Measurements from ENCODE around the gene ZNF83. TPM values are rescaled to one million over a fixed set of nuclear protein-coding genes. Genes with fewer than 3 reads are reported as not detected.

Gene ZNF83
- total RNA-seq, 1 experiment from 2014 or later, result 5.3 TPM

DNA sequence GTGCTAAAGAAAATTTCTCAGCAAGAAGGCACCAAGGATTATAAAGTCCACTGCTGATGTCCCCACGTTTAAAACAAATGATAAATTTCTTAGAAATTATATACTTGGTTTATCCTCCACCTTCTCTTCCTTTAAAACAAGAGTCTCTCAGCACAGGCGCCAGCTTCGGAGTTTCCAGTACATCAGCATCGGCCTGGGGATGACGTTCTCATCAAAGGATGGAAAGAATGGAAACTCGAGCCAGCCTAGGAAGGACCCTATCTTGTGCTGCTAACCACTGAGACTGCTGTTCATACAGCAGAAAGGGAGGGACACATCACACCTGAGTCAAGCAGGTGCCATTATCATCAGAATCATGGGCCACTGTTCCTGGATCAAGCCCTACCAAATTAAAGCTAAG lies 29.8 kb upstream of the ZNF83 start:
- TF ChIP-seq, protein P1, sequence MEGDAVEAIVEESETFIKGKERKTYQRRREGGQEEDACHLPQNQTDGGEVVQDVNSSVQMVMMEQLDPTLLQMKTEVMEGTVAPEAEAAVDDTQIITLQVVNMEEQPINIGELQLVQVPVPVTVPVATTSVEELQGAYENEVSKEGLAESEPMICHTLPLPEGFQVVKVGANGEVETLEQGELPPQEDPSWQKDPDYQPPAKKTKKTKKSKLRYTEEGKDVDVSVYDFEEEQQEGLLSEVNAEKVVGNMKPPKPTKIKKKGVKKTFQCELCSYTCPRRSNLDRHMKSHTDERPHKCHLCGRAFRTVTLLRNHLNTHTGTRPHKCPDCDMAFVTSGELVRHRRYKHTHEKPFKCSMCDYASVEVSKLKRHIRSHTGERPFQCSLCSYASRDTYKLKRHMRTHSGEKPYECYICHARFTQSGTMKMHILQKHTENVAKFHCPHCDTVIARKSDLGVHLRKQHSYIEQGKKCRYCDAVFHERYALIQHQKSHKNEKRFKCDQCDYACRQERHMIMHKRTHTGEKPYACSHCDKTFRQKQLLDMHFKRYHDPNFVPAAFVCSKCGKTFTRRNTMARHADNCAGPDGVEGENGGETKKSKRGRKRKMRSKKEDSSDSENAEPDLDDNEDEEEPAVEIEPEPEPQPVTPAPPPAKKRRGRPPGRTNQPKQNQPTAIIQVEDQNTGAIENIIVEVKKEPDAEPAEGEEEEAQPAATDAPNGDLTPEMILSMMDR (IDR thresholded peaks at IDR 0.05; ENCODE audit: unreplicated experiment), result no peak
- no peak for DNase-seq
- H3K27me3 Mint-ChIP-seq (ENCODE audit: unreplicated experiment), result no peaks in the 10 kb centered on the region
- no TSS peak for BruUV-seq (replicated peaks)
- intact Hi-C loops (cut with micrococcal nuclease; ENCODE audit: unreplicated experiment), result no loop called here
- H3K4me1 Mint-ChIP-seq (ENCODE audit: low read depth, unreplicated experiment), result no peaks in the 10 kb centered on the region
- peaks cover 16% of the 10 kb centered on the region for H3K9me3 Mint-ChIP-seq (ENCODE audit: low read depth, unreplicated experiment)
- H3K27ac Mint-ChIP-seq (ENCODE audit: unreplicated experiment), result no peak overlapping the region
- no peak overlapping the region for H3K4me3 Mint-ChIP-seq (ENCODE audit: low read depth, unreplicated experiment)
- peaks cover 5% of the 10 kb centered on the region for H3K36me3 Mint-ChIP-seq (ENCODE audit: insufficient read depth, unreplicated experiment)
- CTCF ChIA-PET, result no interaction called here

DNA sequence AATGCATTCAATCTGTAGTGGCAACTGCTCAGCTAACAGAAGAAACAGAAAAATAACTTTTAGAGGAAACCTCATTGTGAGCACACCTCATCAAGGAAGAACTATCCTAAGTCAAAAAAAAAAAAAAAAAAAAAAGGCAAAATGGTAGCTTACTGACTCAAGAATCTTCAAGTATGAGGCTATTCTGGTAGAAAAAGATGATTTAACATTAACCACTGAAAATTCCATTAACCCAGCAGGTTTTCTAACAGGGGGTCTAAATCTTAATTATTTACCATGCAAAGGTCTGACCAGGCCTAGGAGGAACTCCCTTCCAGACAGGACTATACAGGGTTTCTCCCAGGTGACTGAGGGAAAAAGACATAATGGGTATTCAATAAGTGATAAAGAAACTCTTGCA lies 28.4 kb upstream of the ZNF83 start:
- no peak overlapping the region for H3K4me3 Mint-ChIP-seq (ENCODE audit: low read depth, unreplicated experiment)
- no TSS peak for BruUV-seq (replicated peaks)
- DNase-seq, result no peak
- CTCF ChIA-PET, result no interaction called here
- H3K36me3 Mint-ChIP-seq (ENCODE audit: insufficient read depth, unreplicated experiment), result peaks cover 5% of the 10 kb centered on the region
- H3K9me3 Mint-ChIP-seq (ENCODE audit: low read depth, unreplicated experiment), result peaks cover 19% of the 10 kb centered on the region
- intact Hi-C loops (cut with micrococcal nuclease; ENCODE audit: unreplicated experiment), result no loop called here
- no peak overlapping the region for H3K27ac Mint-ChIP-seq (ENCODE audit: unreplicated experiment)
- TF ChIP-seq, protein P1 (IDR thresholded peaks at IDR 0.05; ENCODE audit: unreplicated experiment), result no peak
- H3K27me3 Mint-ChIP-seq (ENCODE audit: unreplicated experiment), result no peaks in the 10 kb centered on the region
- no peaks in the 10 kb centered on the region for H3K4me1 Mint-ChIP-seq (ENCODE audit: low read depth, unreplicated experiment)

GRCh38 chr19:52665529-52665928 lies 27.4 kb upstream of the ZNF83 start:
- Mint-ChIP-seq H3K36me3 (ENCODE audit: insufficient read depth, unreplicated experiment) (peaks cover 5% of the 10 kb centered on the region), H3K4me3 (ENCODE audit: low read depth, unreplicated experiment) (no peak overlapping the region), H3K9me3 (ENCODE audit: low read depth, unreplicated experiment) (peaks cover 19% of the 10 kb centered on the region), H3K4me1 (ENCODE audit: low read depth, unreplicated experiment) (no peaks in the 10 kb centered on the region), H3K27ac (ENCODE audit: unreplicated experiment) (no peak overlapping the region), H3K27me3 (ENCODE audit: unreplicated experiment) (no peaks in the 10 kb centered on the region)
- no peak for DNase-seq
- CTCF ChIA-PET, result no interaction called here
- intact Hi-C loops (cut with micrococcal nuclease; ENCODE audit: unreplicated experiment), result no loop called here
- TF ChIP-seq, protein P1 (IDR thresholded peaks at IDR 0.05; ENCODE audit: unreplicated experiment), result no peak
- no TSS peak for BruUV-seq (replicated peaks)

DNA sequence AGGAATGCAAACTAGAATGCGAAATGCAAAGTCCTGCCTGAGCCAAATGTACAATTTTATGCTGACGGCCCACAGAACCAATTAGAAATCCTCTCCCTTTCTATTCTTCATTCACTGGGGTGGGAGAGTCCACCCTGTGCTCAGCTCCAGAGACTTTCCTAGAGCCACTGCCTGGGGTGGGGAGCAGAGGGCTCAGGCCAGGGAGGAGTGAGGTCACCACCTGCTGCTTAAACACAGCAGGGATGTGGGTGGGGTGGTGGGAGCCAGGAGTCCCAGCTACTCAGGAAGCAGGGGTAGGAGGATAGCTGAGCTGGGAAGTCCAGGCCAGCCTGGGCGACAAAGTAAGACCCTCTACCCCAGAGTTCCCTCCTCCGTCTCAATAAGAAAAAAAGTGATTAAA lies 26.9 kb upstream of the ZNF83 start:
- no peak overlapping the region for H3K4me3 Mint-ChIP-seq (ENCODE audit: low read depth, unreplicated experiment)

More for the DNA sequence above, 26.9 kb upstream of the ZNF83 start:
- Mint-ChIP-seq H3K4me1 (ENCODE audit: low read depth, unreplicated experiment) (no peaks in the 10 kb centered on the region), H3K36me3 (ENCODE audit: insufficient read depth, unreplicated experiment) (peaks cover 2% of the 10 kb centered on the region), H3K27me3 (ENCODE audit: unreplicated experiment) (no peaks in the 10 kb centered on the region), H3K9me3 (ENCODE audit: low read depth, unreplicated experiment) (peaks cover 17% of the 10 kb centered on the region), H3K27ac (ENCODE audit: unreplicated experiment) (no peak overlapping the region)
- no TSS peak for BruUV-seq (replicated peaks)
- intact Hi-C loops (cut with micrococcal nuclease; ENCODE audit: unreplicated experiment), result no loop called here
- TF ChIP-seq, protein P1 (IDR thresholded peaks at IDR 0.05; ENCODE audit: unreplicated experiment), result no peak
- CTCF ChIA-PET, result no interaction called here
- DNase-seq, result no peak

All from Calu3 (cell line).